CD4-positive, alpha-beta T cell (primary cell): ENCODE data around the gene CADM2. TPM values are rescaled to one million over a fixed set of nuclear protein-coding genes. Genes with fewer than 3 reads are reported as not detected.

Source experiments
- ATAC-seq: fragments of 200-7000 bp; cut with Tn5 transposase; one replicate; pipeline ENCODE4 v1.10.0; 2022; ENCODE audit warnings: mild to moderate bottlenecking; ENCODE audit not compliant: poor library complexity
- CTCF ChIA-PET: fragments of 350-600 bp; sonication (Branson Sonifier 250); formaldehyde crosslinking; loops from one replicate; lab custom pipeline; 2021; ENCODE audit warnings: antibody characterized with exemption, inconsistent platforms; lab: Charles Lee
- POLR2A ChIA-PET: fragments of 350-600 bp; sonication (Branson Sonifier 250); formaldehyde crosslinking; loops from one replicate; lab custom pipeline; 2021; ENCODE audit warnings: antibody characterized with exemption, inconsistent platforms; lab: Charles Lee
- DNase-seq, 14 experiments: peaks; one replicate each; pipeline ENCODE4 v3.0.0-alpha.2; 2013 to 2020; ENCODE audit warnings: mixed read lengths in 2 of 14
- H3K27ac ChIP-seq, 2 donors: one replicate each; pipeline versions ENCODE4 v1.5.1 to v1.7.0; 2013; ENCODE audit warnings: low read length in 2 of 2, low read depth in 1 of 2, mild to moderate bottlenecking in 1 of 2
- H3K27me3 ChIP-seq, 2 experiments: 1 replicate in 1 of 2; 2 replicates in 1 of 2; pipeline versions ENCODE4 v1.6.1 to v1.7.0; 2013; ENCODE audit warnings: low read length in 2 of 2, control low read depth in 1 of 2, mild to moderate bottlenecking in 1 of 2, moderate library complexity in 1 of 2; ENCODE audit not compliant: insufficient read depth in 2 of 2, control insufficient read depth in 1 of 2
- H3K36me3 ChIP-seq: one replicate; pipeline ENCODE4 v1.6.1; 2013; ENCODE audit warnings: low read length, control low read depth; ENCODE audit not compliant: insufficient read depth
- H3K4me1 ChIP-seq: one replicate; pipeline ENCODE4 v1.6.1; 2013; ENCODE audit warnings: low read length, control low read depth; ENCODE audit not compliant: insufficient read depth
- H3K4me3 ChIP-seq: one replicate; pipeline ENCODE4 v1.5.1; 2013; ENCODE audit warnings: mild to moderate bottlenecking, low read length, moderate library complexity
- H3K9me3 ChIP-seq, 2 experiments: 1 replicate in 1 of 2; 2 replicates in 1 of 2; pipeline versions ENCODE4 v1.6.1 to v1.7.0; 2013; ENCODE audit warnings: low read length in 2 of 2, mild to moderate bottlenecking in 2 of 2, control low read depth in 1 of 2, moderate library complexity in 1 of 2; ENCODE audit not compliant: control insufficient read depth in 1 of 2, insufficient read depth in 1 of 2
- H3K27ac Mint-ChIP-seq: one replicate; pipeline ENCODE4 v1.8.0; 2020; ENCODE audit warnings: mixed read lengths
- H3K27me3 Mint-ChIP-seq: one replicate; pipeline ENCODE4 v1.8.0; 2021; ENCODE audit warnings: mixed read lengths
- H3K36me3 Mint-ChIP-seq: one replicate; pipeline ENCODE4 v1.8.0; 2021; ENCODE audit warnings: low read depth, mixed read lengths
- H3K4me1 Mint-ChIP-seq: one replicate; pipeline ENCODE4 v1.8.0; 2021; ENCODE audit warnings: low read depth, mixed read lengths
- H3K4me3 Mint-ChIP-seq: one replicate; pipeline ENCODE4 v1.8.0; 2020; ENCODE audit warnings: mild to moderate bottlenecking, mixed read lengths
- H3K9me3 Mint-ChIP-seq: one replicate; pipeline ENCODE4 v1.8.0; 2020; ENCODE audit warnings: mixed read lengths
- CTCF ChIP-seq: fragments of 200-600 bp; IDR thresholded peaks from one replicate; pipeline ENCODE4 v1.8.0; 2022; ENCODE audit warnings: antibody characterized with exemption, mild to moderate bottlenecking
- intact Hi-C, 2 experiments: fragments of 100-400 bp; cut with DNase I in 1 of 2; cut with micrococcal nuclease in 1 of 2; formaldehyde crosslinking; loops; one replicate each; pipeline versions ENCODE4 v1.15.1 to v1.9.0; 2023 to 2025; cut with DNase I, micrococcal nuclease
- total RNA-seq, 174 experiments: library from RNA in 2 of 174; stranded (reverse) in 2 of 174; gene quantifications; one replicate each; pipeline ENCODE4 v1.2.3 and lab custom pipeline; 2021 to 2026

Gene CADM2
- total RNA-seq, 2 experiments from 2014 or later: 0.03 to 0.11 TPM

DNA sequence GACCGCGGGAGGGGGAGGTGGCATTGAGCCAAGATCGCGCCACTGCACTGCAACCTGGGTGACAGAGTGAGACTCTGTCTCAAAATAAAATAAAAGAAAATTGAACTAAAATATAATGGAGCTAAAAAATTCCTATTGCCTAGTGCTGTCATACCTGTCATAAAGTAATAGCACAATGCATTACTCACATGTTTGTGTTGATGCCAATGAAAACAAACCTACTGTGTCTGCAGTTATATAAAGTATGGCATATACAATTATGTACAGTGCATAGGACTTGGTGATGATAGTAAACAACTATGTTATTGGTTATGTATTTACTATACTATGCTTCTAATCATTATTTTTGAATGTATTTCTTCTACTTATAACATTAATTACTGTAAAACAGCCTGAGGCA, 411.6 kb downstream of the CADM2 start:
- no peak overlapping the region for H3K4me3 Mint-ChIP-seq
- H3K27ac Mint-ChIP-seq: no peak overlapping the region
- no peaks in the 10 kb centered on the region for H3K36me3 Mint-ChIP-seq
- Histone ChIP-seq H3K36me3 (no peaks in the 10 kb centered on the region), H3K4me3 (no peak overlapping the region), H3K27ac (no peak overlapping the region), H3K27me3 (no peaks in the 10 kb centered on the region), H3K9me3 (peaks cover 7% of the 10 kb centered on the region in 2 experiments), H3K4me1 (no peaks in the 10 kb centered on the region)
- intact Hi-C loops: no loop called here
- CTCF ChIA-PET: no interaction called here
- POLR2A ChIA-PET: no interaction called here
- no peaks in the 10 kb centered on the region for H3K4me1 Mint-ChIP-seq
- no peaks in the 10 kb centered on the region for H3K9me3 Mint-ChIP-seq
- TF ChIP-seq CTCF: no peak
- no peak for ATAC-seq
- H3K27me3 Mint-ChIP-seq: no peaks in the 10 kb centered on the region
- DNase-seq: no peak

DNA sequence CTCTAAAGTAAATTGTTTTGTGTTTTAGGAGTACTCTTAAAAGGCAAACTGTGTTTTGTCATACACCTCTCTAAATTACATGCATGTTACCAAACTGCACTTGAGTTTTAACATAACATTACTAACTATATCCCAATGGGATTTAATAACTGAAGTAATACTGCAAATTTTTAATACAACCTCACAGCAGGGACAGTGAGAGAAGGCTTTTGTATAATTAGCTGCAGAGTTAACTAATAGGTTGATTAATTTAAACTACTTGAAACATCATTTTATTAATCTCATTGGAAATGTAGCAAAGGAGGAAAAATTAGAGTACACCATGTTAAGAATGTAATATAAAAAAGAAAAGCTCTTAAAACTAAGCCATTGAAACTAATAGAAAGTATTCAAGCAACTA, 417.3 kb downstream of the CADM2 start:
- H3K4me1 Mint-ChIP-seq: no peaks in the 10 kb centered on the region
- no peak for ATAC-seq
- no peak overlapping the region for H3K27ac ChIP-seq
- no peaks in the 10 kb centered on the region for H3K36me3 Mint-ChIP-seq
- ChIA-PET POLR2A (no interaction called here), CTCF (no interaction called here)
- no peak overlapping the region for H3K4me3 Mint-ChIP-seq
- DNase-seq: no peak
- no peaks in the 10 kb centered on the region for H3K27me3 Mint-ChIP-seq
- no peak for TF ChIP-seq CTCF
- no peaks in the 10 kb centered on the region for H3K4me1 ChIP-seq
- H3K9me3 ChIP-seq: peaks cover 3 to 7% of the 10 kb centered on the region in 2 experiments
- no peaks in the 10 kb centered on the region for H3K9me3 Mint-ChIP-seq
- H3K4me3 ChIP-seq: no peak overlapping the region
- no peak overlapping the region for H3K27ac Mint-ChIP-seq
- no peaks in the 10 kb centered on the region for H3K27me3 ChIP-seq
- intact Hi-C loops: no loop called here
- H3K36me3 ChIP-seq: no peaks in the 10 kb centered on the region

DNA sequence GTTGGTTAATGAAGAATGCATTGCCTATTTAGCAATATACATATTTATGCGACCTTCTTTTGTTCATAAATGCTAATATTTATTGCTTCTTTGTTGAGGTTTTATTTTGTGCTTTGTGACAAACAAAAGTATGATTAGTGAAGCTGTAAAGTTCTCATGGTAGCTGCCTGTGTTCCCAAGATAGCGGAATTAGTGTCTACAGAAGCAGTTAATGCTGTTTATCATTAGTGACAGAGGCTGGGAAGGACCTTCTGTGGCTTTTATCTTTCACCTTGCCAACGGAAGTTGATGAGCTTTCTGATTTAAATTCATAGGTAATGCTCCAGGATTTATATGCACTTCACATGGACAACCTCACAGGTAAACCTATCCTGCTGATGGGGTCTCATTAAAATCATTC, 418.3 kb downstream of the CADM2 start:
- no peaks in the 10 kb centered on the region for H3K36me3 ChIP-seq
- H3K4me1 Mint-ChIP-seq: no peaks in the 10 kb centered on the region
- H3K36me3 Mint-ChIP-seq: no peaks in the 10 kb centered on the region
- peaks cover 3 to 7% of the 10 kb centered on the region in 2 experiments for H3K9me3 ChIP-seq
- no peaks in the 10 kb centered on the region for H3K9me3 Mint-ChIP-seq
- H3K4me3 Mint-ChIP-seq: no peak overlapping the region
- DNase-seq: no peak
- no peaks in the 10 kb centered on the region for H3K4me1 ChIP-seq
- ChIA-PET POLR2A (no interaction called here), CTCF (no interaction called here)
- no peak for ATAC-seq
- H3K27me3 ChIP-seq: no peaks in the 10 kb centered on the region
- H3K27ac Mint-ChIP-seq: no peak overlapping the region
- no peak overlapping the region for H3K27ac ChIP-seq
- intact Hi-C loops: no loop called here
- no peak for TF ChIP-seq CTCF
- no peaks in the 10 kb centered on the region for H3K27me3 Mint-ChIP-seq
- no peak overlapping the region for H3K4me3 ChIP-seq
